DND-41 (cell line): ENCODE data around the gene SLC15A1.

ENCODE experiments used
- ATAC-seq: fragments of 200-7000 bp; cut with Tn5 transposase; 3 replicates; pipeline ENCODE4 v1.9.1; 2021; ENCODE audit warnings: low read depth; ENCODE audit not compliant: insufficient read depth
- DNase-seq: peaks from one replicate; pipeline ENCODE4 v3.0.0-alpha.2; 2020
- H2AFZ ChIP-seq: 2 replicates; pipeline ENCODE4 v1.6.0; 2012; ENCODE audit warnings: low read depth, low read length
- H3K27ac ChIP-seq: 2 replicates; pipeline ENCODE4 v1.5.1; 2012; ENCODE audit warnings: low read length, inconsistent platforms
- H3K27me3 ChIP-seq: fragments of 200-600 bp; sonication (generic); 2 replicates; pipeline ENCODE4 v1.6.0; 2012; ENCODE audit warnings: low read length, mild to moderate bottlenecking, inconsistent platforms; ENCODE audit not compliant: insufficient read depth, poor library complexity
- H3K36me3 ChIP-seq: 2 replicates; pipeline ENCODE4 v1.5.1; 2012; ENCODE audit warnings: low read length, inconsistent platforms; ENCODE audit not compliant: insufficient read depth
- H3K4me1 ChIP-seq: 2 replicates; pipeline ENCODE4 v1.5.1; 2012; ENCODE audit warnings: mild to moderate bottlenecking, low read length; ENCODE audit not compliant: insufficient read depth
- H3K4me2 ChIP-seq: 2 replicates; pipeline ENCODE4 v1.6.0; 2012; ENCODE audit warnings: mild to moderate bottlenecking, moderate library complexity, low read length, inconsistent platforms; ENCODE audit not compliant: insufficient read depth
- H3K4me3 ChIP-seq, 2 experiments: fragments of 200-600 bp in 1 of 2; shearing (Covaris generic) in 1 of 2; 2 replicates each; pipeline ENCODE4 v1.5.1; 2012 to 2016; ENCODE audit warnings: inconsistent platforms in 2 of 2, low read length in 2 of 2, mild to moderate bottlenecking in 2 of 2, low read depth in 1 of 2, moderate library complexity in 1 of 2
- H3K79me2 ChIP-seq: 2 replicates; pipeline ENCODE4 v1.6.0; 2012; ENCODE audit warnings: low read length, inconsistent platforms; ENCODE audit not compliant: insufficient read depth
- H3K9ac ChIP-seq: 2 replicates; pipeline ENCODE4 v1.6.0; 2012; ENCODE audit warnings: low read depth, mild to moderate bottlenecking, inconsistent platforms, low read length, moderate library complexity
- H3K9me3 ChIP-seq: 2 replicates; pipeline ENCODE4 v1.5.1; 2012; ENCODE audit warnings: low read length, moderate library complexity, mild to moderate bottlenecking, inconsistent platforms; ENCODE audit not compliant: insufficient read depth, severe bottlenecking
- H4K20me1 ChIP-seq: 2 replicates; pipeline ENCODE4 v1.6.0; 2012; ENCODE audit warnings: low read length; ENCODE audit not compliant: insufficient read depth
- EZH2 ChIP-seq: IDR thresholded peaks from 3 replicates; pipeline ENCODE4 v1.6.1; 2012; ENCODE audit warnings: borderline replicate concordance, low read depth, mild to moderate bottlenecking, moderate library complexity, low read length, inconsistent platforms; ENCODE audit not compliant: severe bottlenecking
- TF ChIP-seq, protein P1 (sequence below): IDR thresholded peaks from 2 replicates; pipeline ENCODE4 v1.5.1; 2012; ENCODE audit warnings: borderline replicate concordance, low read length, moderate library complexity, mild to moderate bottlenecking; ENCODE audit not compliant: poor library complexity, severe bottlenecking; ENCODE audit errors: extremely low read depth

The SLC15A1 gene

GRCh38 chr13:98722958-98723357, 29.5 kb downstream of the SLC15A1 start:
- H2AFZ ChIP-seq, result no peak overlapping the region
- no peaks in the 10 kb centered on the region for H3K9me3 ChIP-seq
- DNase-seq (no peak), ATAC-seq (no peak)
- no peak for TF ChIP-seq EZH2
- TF ChIP-seq, protein P1, sequence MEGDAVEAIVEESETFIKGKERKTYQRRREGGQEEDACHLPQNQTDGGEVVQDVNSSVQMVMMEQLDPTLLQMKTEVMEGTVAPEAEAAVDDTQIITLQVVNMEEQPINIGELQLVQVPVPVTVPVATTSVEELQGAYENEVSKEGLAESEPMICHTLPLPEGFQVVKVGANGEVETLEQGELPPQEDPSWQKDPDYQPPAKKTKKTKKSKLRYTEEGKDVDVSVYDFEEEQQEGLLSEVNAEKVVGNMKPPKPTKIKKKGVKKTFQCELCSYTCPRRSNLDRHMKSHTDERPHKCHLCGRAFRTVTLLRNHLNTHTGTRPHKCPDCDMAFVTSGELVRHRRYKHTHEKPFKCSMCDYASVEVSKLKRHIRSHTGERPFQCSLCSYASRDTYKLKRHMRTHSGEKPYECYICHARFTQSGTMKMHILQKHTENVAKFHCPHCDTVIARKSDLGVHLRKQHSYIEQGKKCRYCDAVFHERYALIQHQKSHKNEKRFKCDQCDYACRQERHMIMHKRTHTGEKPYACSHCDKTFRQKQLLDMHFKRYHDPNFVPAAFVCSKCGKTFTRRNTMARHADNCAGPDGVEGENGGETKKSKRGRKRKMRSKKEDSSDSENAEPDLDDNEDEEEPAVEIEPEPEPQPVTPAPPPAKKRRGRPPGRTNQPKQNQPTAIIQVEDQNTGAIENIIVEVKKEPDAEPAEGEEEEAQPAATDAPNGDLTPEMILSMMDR, result no peak
- H3K27ac ChIP-seq, result no peak overlapping the region
- H3K4me1 ChIP-seq, result no peaks in the 10 kb centered on the region
- no peak overlapping the region for H3K4me3 ChIP-seq
- no peak overlapping the region for H3K4me2 ChIP-seq
- H3K9ac ChIP-seq, result no peak overlapping the region
- no peaks in the 10 kb centered on the region for H3K36me3 ChIP-seq
- no peaks in the 10 kb centered on the region for H3K27me3 ChIP-seq
- no peaks in the 10 kb centered on the region for H3K79me2 ChIP-seq
- no peaks in the 10 kb centered on the region for H4K20me1 ChIP-seq

- no peak for ATAC-seq
- Histone ChIP-seq H3K36me3 (no peaks in the 10 kb centered on the region), H3K9ac (no peak overlapping the region), H2AFZ (no peak overlapping the region), H4K20me1 (no peaks in the 10 kb centered on the region), H3K4me1 (no peaks in the 10 kb centered on the region), H3K9me3 (no peaks in the 10 kb centered on the region), H3K4me3 (no peak overlapping the region), H3K27me3 (no peaks in the 10 kb centered on the region), H3K4me2 (no peak overlapping the region), H3K79me2 (no peaks in the 10 kb centered on the region), H3K27ac (no peak overlapping the region)
- no peak for DNase-seq
- TF ChIP-seq, protein P1, result no peak
- TF ChIP-seq EZH2, result no peak
Measured at GRCh38 chr13:98721825-98722510, 30.5 kb downstream of the SLC15A1 start.

GRCh38 chr13:98719527-98720250, 32.8 kb downstream of the SLC15A1 start:
- no peak overlapping the region for H3K27ac ChIP-seq
- H3K4me2 ChIP-seq, result no peak overlapping the region
- TF ChIP-seq, protein P1, result no peak
- TF ChIP-seq EZH2, result no peak
- no peaks in the 10 kb centered on the region for H3K27me3 ChIP-seq
- H3K36me3 ChIP-seq, result no peaks in the 10 kb centered on the region
- ATAC-seq, result no peak
- no peaks in the 10 kb centered on the region for H4K20me1 ChIP-seq
- no peak overlapping the region for H2AFZ ChIP-seq
- no peak for DNase-seq
- H3K9me3 ChIP-seq, result no peaks in the 10 kb centered on the region
- H3K9ac ChIP-seq, result no peak overlapping the region
- no peak overlapping the region for H3K4me3 ChIP-seq
- H3K4me1 ChIP-seq, result no peaks in the 10 kb centered on the region
- H3K79me2 ChIP-seq, result no peaks in the 10 kb centered on the region
